HCT116 (cell line): ENCODE measurements around the gene SLC2A4. TPM values are rescaled to one million over a fixed set of nuclear protein-coding genes. Genes with fewer than 3 reads are reported as not detected.

Source experiments
- ATAC-seq: fragments of 200-7000 bp; cut with Tn5 transposase; 2 replicates; pipeline ENCODE4 v1.9.1; 2020; ENCODE audit warnings: mild to moderate bottlenecking, moderate library complexity
- BruUV-seq: library from RNA; stranded (reverse); fragments of 400-500 nt; replicated peaks from 2 replicates; lab custom pipeline; 2021; lab: Mats Ljungman, UMichigan
- CTCF ChIA-PET: fragments of 300-600 bp; sonication (Branson Sonifier 250); formaldehyde crosslinking; loops from one replicate; lab custom pipeline; 2021; ENCODE audit warnings: antibody characterized with exemption; lab: Charles Lee
- POLR2A ChIA-PET: fragments of 300-600, 350-600 bp; sonication (Branson Sonifier 250); formaldehyde crosslinking; loops from one replicate; lab custom pipeline; 2021; ENCODE audit warnings: antibody characterized with exemption; lab: Charles Lee
- RAD21 ChIA-PET, 2 experiments: fragments of 300-600 bp; sonication (Branson Sonifier 250); formaldehyde crosslinking; loops; one replicate each; lab custom pipeline; 2023; ENCODE audit warnings: low total read pairs in 2 of 2; ENCODE audit not compliant: uncharacterized antibody in 2 of 2, unreplicated experiment in 2 of 2, low non-redundant PET in 1 of 2; lab: Charles Lee
- DNase-seq: peaks from one replicate; pipeline ENCODE4 v3.0.0-alpha.2; 2010; ENCODE audit warnings: low read depth, low spot score
- H2AFZ ChIP-seq: fragments of 200-600 bp; shearing (Covaris generic), sonication (generic); 2 replicates; pipeline ENCODE4 v1.6.1; 2017; ENCODE audit warnings: low read depth, mixed run types, mixed read lengths, antibody characterized with exemption, low read length; ENCODE audit not compliant: poor library complexity, severe bottlenecking
- H3K27ac ChIP-seq: 2 replicates; pipeline ENCODE4 v1.5.1; 2012; ENCODE audit warnings: low read depth, low read length
- H3K27me3 ChIP-seq: fragments of 200-600 bp; sonication (generic); 2 replicates; pipeline ENCODE4 v1.6.1; 2016; ENCODE audit warnings: mixed run types, low read length, mixed read lengths; ENCODE audit not compliant: insufficient read depth
- H3K36me3 ChIP-seq, 2 experiments: fragments of 200-500 bp in 1 of 2; fragments of 200-600 bp in 1 of 2; sonication (Bioruptor generic) in 1 of 2; sonication (generic) in 1 of 2; 2 replicates each; pipeline versions ENCODE4 v1.5.1 to v1.6.1; 2014 to 2016; ENCODE audit warnings: low read length in 2 of 2, inconsistent platforms in 1 of 2, mixed read lengths in 1 of 2, mixed run types in 1 of 2; ENCODE audit not compliant: insufficient read depth in 2 of 2, control insufficient read depth in 1 of 2
- H3K4me1 ChIP-seq, 2 experiments: fragments of 200-600 bp in 1 of 2; sonication (generic) in 1 of 2; 2 replicates each; pipeline versions ENCODE4 v1.5.1 to v1.6.1; 2012 to 2017; ENCODE audit warnings: low read length in 2 of 2, inconsistent platforms in 1 of 2, mild to moderate bottlenecking in 1 of 2, mixed read lengths in 1 of 2, mixed run types in 1 of 2, moderate library complexity in 1 of 2; ENCODE audit not compliant: insufficient read depth in 2 of 2, control insufficient read depth in 1 of 2
- H3K4me2 ChIP-seq: fragments of 200-600 bp; sonication (generic); 2 replicates; pipeline ENCODE4 v1.6.1; 2017; ENCODE audit warnings: mixed run types, low read length, mixed read lengths
- H3K4me3 ChIP-seq, 2 experiments: fragments of 200-600 bp in 1 of 2; sonication (generic) in 1 of 2; replicated peaks in 1 of 2; 2 replicates each; pipeline ENCODE4 v1.5.1; 2011 to 2016; ENCODE audit warnings: low read length in 2 of 2, control low read depth in 1 of 2, low read depth in 1 of 2, mild to moderate bottlenecking in 1 of 2, mixed read lengths in 1 of 2, mixed run types in 1 of 2
- H3K79me2 ChIP-seq: fragments of 200-600 bp; sonication (generic); 2 replicates; pipeline ENCODE4 v1.6.1; 2017; ENCODE audit warnings: mild to moderate bottlenecking, mixed run types, low read length, moderate library complexity, mixed read lengths; ENCODE audit not compliant: insufficient read depth
- H3K9ac ChIP-seq: fragments of 200-600 bp; sonication (generic); 2 replicates; pipeline ENCODE4 v1.6.1; 2016; ENCODE audit warnings: low read length, mixed read lengths
- H3K9me2 ChIP-seq: fragments of 200-600 bp; sonication (generic), shearing (Covaris generic); 2 replicates; pipeline ENCODE4 v1.6.1; 2017; ENCODE audit warnings: mixed run types, mild to moderate bottlenecking, moderate library complexity; ENCODE audit not compliant: insufficient read depth
- H3K9me3 ChIP-seq, 2 experiments: fragments of 200-500 bp in 1 of 2; fragments of 200-600 bp in 1 of 2; sonication (Bioruptor generic) in 1 of 2; sonication (generic) in 1 of 2; 2 replicates each; pipeline ENCODE4 v1.6.1; 2014 to 2017; ENCODE audit warnings: low read length in 2 of 2, mixed read lengths in 2 of 2, inconsistent platforms in 1 of 2, low read depth in 1 of 2, mild to moderate bottlenecking in 1 of 2, mixed run types in 1 of 2, moderate library complexity in 1 of 2; ENCODE audit not compliant: control insufficient read depth in 1 of 2, insufficient read depth in 1 of 2
- H4K20me1 ChIP-seq: fragments of 200-600 bp; sonication (generic), shearing (Covaris generic); 2 replicates; pipeline ENCODE4 v1.6.1; 2017; ENCODE audit warnings: mixed run types, mild to moderate bottlenecking, moderate library complexity; ENCODE audit not compliant: insufficient read depth
- ATF3 ChIP-seq: IDR thresholded peaks from 2 replicates; pipeline ENCODE4 v1.6.1; 2012
- FOSL1 ChIP-seq: IDR thresholded peaks from 2 replicates; pipeline ENCODE4 v1.6.1; 2012; ENCODE audit warnings: low read depth
- POLR2A ChIP-seq: IDR thresholded peaks from 2 replicates; pipeline ENCODE4 v1.7.0; 2011; ENCODE audit warnings: borderline replicate concordance; ENCODE audit not compliant: insufficient read depth, insufficient read length; ENCODE audit errors: extremely low read depth
- POLR2AphosphoS5 ChIP-seq: IDR thresholded peaks from 2 replicates; pipeline ENCODE4 v1.6.1; 2011; ENCODE audit warnings: mild to moderate bottlenecking, low read depth, low read length, moderate library complexity
- REST ChIP-seq: IDR thresholded peaks from 2 replicates; pipeline ENCODE4 v1.6.1; 2012; ENCODE audit warnings: low read depth
- SIN3A ChIP-seq: IDR thresholded peaks from 2 replicates; pipeline ENCODE4 v1.6.1; 2012; ENCODE audit warnings: low read depth
- SP1 ChIP-seq: IDR thresholded peaks from 2 replicates; pipeline ENCODE4 v1.6.1; 2012; ENCODE audit warnings: low read depth
- intact Hi-C: fragments of 100-400 bp; cut with micrococcal nuclease; formaldehyde crosslinking; loops from 2 replicates; pipeline ENCODE4 v1.10.0; 2022
- total RNA-seq: library from RNA; stranded (reverse); gene quantifications from one replicate; pipeline ENCODE4 v1.2.1, GENCODE V29; 2021; ENCODE audit not compliant: unreplicated experiment

The SLC2A4 gene
- total RNA-seq, 1 experiment from 2014 or later: 2.5 TPM

DNA sequence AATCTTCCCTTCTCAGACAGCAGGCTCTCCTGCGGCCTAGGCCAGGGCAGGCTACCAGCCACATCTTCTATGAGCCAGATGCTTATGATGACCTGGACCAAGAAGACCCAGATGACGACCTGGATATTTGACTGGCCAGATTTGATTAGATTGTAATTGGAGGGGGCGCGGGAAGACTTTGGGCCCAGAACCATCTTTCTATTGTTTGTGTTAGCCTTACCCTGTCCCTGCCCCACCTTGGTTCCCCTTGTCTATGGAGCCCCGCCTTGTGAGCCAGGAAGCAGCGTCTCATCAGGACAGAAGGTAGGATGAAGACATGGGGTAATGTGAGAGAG, 22.0 kb upstream of the SLC2A4 start:
- H3K9me2 ChIP-seq: no peaks in the 10 kb centered on the region
- no peak for TF ChIP-seq ATF3
- no peak for TF ChIP-seq POLR2A
- peak; percentile 3; the same call in 1 of the 2 replicates for TF ChIP-seq SIN3A
- TF ChIP-seq FOSL1: no peak
- TF ChIP-seq, all 23 proteins: peak for 1
- peaks cover 5% of the 10 kb centered on the region; the same call in 1 of the 2 replicates for H4K20me1 ChIP-seq
- ChIA-PET CTCF (interaction anchor here (0.8 kb wide), 1 partner anchor 37 kb away, joined by 3 read pairs; no protein-coding TSS in a partner anchor), POLR2A (interaction anchor here (0.8 to 3.0 kb wide), 5 partner anchors 17 to 54 kb away, joined by 3 to 15 read pairs (median 5); partner anchors contain the start of genes ACADVL, DLG4 and GABARAP), RAD21 (no interaction called here)
- H3K9ac ChIP-seq: peak overlapping the region; percentile 36
- no peaks in the 10 kb centered on the region for H3K9me3 ChIP-seq
- ATAC-seq: no peak
- peaks cover 25 to 44% of the 10 kb centered on the region in 2 experiments for H3K4me1 ChIP-seq
- H3K4me2 ChIP-seq: peak overlapping the region; percentile 90
- intact Hi-C loops: no loop called here
- no peaks in the 10 kb centered on the region for H3K27me3 ChIP-seq
- peak overlapping the region; percentile 94 for H3K27ac ChIP-seq
- BruUV-seq: no TSS peak
- H2AFZ ChIP-seq: no peak overlapping the region
- DNase-seq: no peak
- H3K4me3 ChIP-seq: peak overlapping the region; percentile 4 to 6; a peak in 2 of 4 replicates
- peaks cover 12 to 32% of the 10 kb centered on the region in 2 experiments for H3K36me3 ChIP-seq
- peaks cover 64% of the 10 kb centered on the region for H3K79me2 ChIP-seq

DNA sequence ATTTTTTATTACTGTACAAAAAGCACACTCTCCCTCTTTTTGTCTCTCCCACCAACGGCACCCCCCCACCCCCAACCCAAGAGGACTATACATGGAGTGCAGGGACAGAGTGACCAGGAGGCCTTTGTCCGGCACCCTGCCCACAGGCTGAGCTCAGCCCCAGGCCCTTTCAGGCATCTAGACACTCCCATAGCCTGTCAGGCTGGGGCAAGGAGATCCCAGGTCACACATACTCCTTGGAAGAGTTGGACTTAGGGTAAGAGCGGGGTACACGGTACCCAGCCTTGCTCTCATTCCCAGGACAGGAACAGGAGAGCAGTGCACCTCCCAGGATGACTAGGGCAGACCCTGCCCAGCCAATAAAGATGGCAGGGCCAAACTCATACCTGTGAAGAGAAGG, 21.4 kb upstream of the SLC2A4 start:
- Histone ChIP-seq H3K9me2 (no peaks in the 10 kb centered on the region), H2AFZ (no peak overlapping the region), H3K4me2 (peak overlapping the region; percentile 90), H3K9ac (peak overlapping the region; percentile 99), H3K9me3 (no peaks in the 10 kb centered on the region), H3K27ac (peak overlapping the region; percentile 94), H3K4me3 (peak overlapping the region; percentile 98 to 99), H3K36me3 (peaks cover 9 to 32% of the 10 kb centered on the region in 2 experiments), H3K27me3 (no peaks in the 10 kb centered on the region), H3K79me2 (peaks cover 58% of the 10 kb centered on the region), H4K20me1 (peaks cover 5% of the 10 kb centered on the region; the same call in 1 of the 2 replicates), H3K4me1 (peaks cover 26 to 48% of the 10 kb centered on the region in 2 experiments)
- DNase-seq: no peak
- no peak for TF ChIP-seq SP1
- TF ChIP-seq REST: no peak
- TF ChIP-seq POLR2AphosphoS5: 0 out of 2 replicates have a peak, but pooled peaks have one; percentile 6
- ChIA-PET CTCF (no interaction called here), RAD21 (no interaction called here), POLR2A (interaction anchor here (0.7 to 3.0 kb wide), 6 partner anchors 18 to 396 kb away, joined by 3 to 15 read pairs (median 6); partner anchors contain the start of genes ACADVL, DLG4 and GABARAP)
- no TSS peak for BruUV-seq
- no peak for ATAC-seq
- intact Hi-C loops: loop anchor here (10.0 kb wide), 1 partner anchor 175 kb away; the partner anchor contains the start of genes FGF11 and TMEM102
